Panc1 (cell line): ENCODE measurements around the gene STX2. TPM values are rescaled to one million over a fixed set of nuclear protein-coding genes. Genes with fewer than 3 reads are reported as not detected.

ENCODE experiments used
- ATAC-seq: fragments of 200-7000 bp; cut with Tn5 transposase; 2 replicates; pipeline ENCODE4 v1.9.1; 2020; ENCODE audit warnings: mild to moderate bottlenecking, moderate library complexity
- BruUV-seq: library from RNA; stranded (reverse); fragments of 400-500 nt; replicated peaks from 2 replicates; lab custom pipeline; 2021; lab: Mats Ljungman, UMichigan
- CTCF ChIA-PET: fragments of 300-600 bp; sonication (Branson Sonifier 250); formaldehyde crosslinking; loops from one replicate; lab custom pipeline; 2022; ENCODE audit warnings: antibody characterized with exemption; lab: Charles Lee
- POLR2A ChIA-PET: fragments of 300-600 bp; sonication (Branson Sonifier 250); formaldehyde crosslinking; loops from one replicate; lab custom pipeline; 2022; ENCODE audit warnings: antibody characterized with exemption; lab: Charles Lee
- DNase-seq: peaks from one replicate; pipeline ENCODE4 v3.0.0-alpha.2; 2010; ENCODE audit warnings: low read depth, low spot score
- H3K27ac ChIP-seq: 2 replicates; pipeline ENCODE4 v1.5.1; 2011; ENCODE audit warnings: mild to moderate bottlenecking, low read length, inconsistent platforms
- H3K27me3 ChIP-seq: fragments of 200-500 bp; sonication (Bioruptor generic); 2 replicates; pipeline ENCODE4 v1.6.0; 2014; ENCODE audit warnings: low read length, inconsistent platforms; ENCODE audit not compliant: control insufficient read depth, insufficient read depth
- H3K36me3 ChIP-seq: fragments of 200-500 bp; sonication (Bioruptor generic); 2 replicates; pipeline ENCODE4 v1.5.1; 2014; ENCODE audit warnings: inconsistent platforms, mild to moderate bottlenecking, low read length, moderate library complexity; ENCODE audit not compliant: control insufficient read depth, insufficient read depth
- H3K4me1 ChIP-seq: 2 replicates; pipeline ENCODE4 v1.5.1; 2011; ENCODE audit warnings: inconsistent platforms, mild to moderate bottlenecking, low read length, moderate library complexity; ENCODE audit not compliant: control insufficient read depth, insufficient read depth
- H3K4me3 ChIP-seq, 2 experiments: 2 replicates each; pipeline ENCODE4 v1.5.1; 2011 to 2012; ENCODE audit warnings: low read depth in 2 of 2, low read length in 2 of 2, mild to moderate bottlenecking in 2 of 2, inconsistent platforms in 1 of 2, moderate library complexity in 1 of 2
- H3K9me3 ChIP-seq: fragments of 200-500 bp; sonication (Bioruptor generic); 2 replicates; pipeline ENCODE4 v1.5.1; 2014; ENCODE audit warnings: low read depth, mild to moderate bottlenecking, inconsistent platforms, low read length, moderate library complexity; ENCODE audit not compliant: control insufficient read depth, insufficient read depth
- POLR2AphosphoS5 ChIP-seq: IDR thresholded peaks from 2 replicates; pipeline ENCODE4 v1.6.1; 2012; ENCODE audit warnings: mild to moderate bottlenecking, low read depth, low read length, moderate library complexity
- SIN3A ChIP-seq: IDR thresholded peaks from 2 replicates; pipeline ENCODE4 v1.6.1; 2012; ENCODE audit warnings: low read depth, mild to moderate bottlenecking, low read length, moderate library complexity, borderline replicate concordance; ENCODE audit not compliant: insufficient read depth
- TCF7L2 ChIP-seq: IDR thresholded peaks from 2 replicates; pipeline ENCODE4 v1.6.1; 2011; ENCODE audit warnings: mild to moderate bottlenecking, low read depth, low read length, inconsistent platforms
- in situ Hi-C: cut with HindIII; loops from 2 replicates; pipeline ENCODE4 v1.10.0; 2016; ENCODE audit warnings: low sequenced_read_pairs, low pct_unique_long_range_greater_than_20kb
- intact Hi-C: fragments of 100-400 bp; cut with micrococcal nuclease; formaldehyde crosslinking; loops from one replicate; pipeline ENCODE4 v1.10.0; 2022; ENCODE audit not compliant: unreplicated experiment
- total RNA-seq: library from RNA; stranded (reverse); gene quantifications from one replicate; pipeline ENCODE4 v1.2.1, GENCODE V29; 2021; ENCODE audit not compliant: unreplicated experiment
- TF ChIP-seq, protein P1 (sequence below): fragments of 450-650 bp; IDR thresholded peaks from 2 replicates; pipeline ENCODE4 v1.5.1; 2017; ENCODE audit warnings: mild to moderate bottlenecking
- TF ChIP-seq, protein P2 (sequence below), 2 experiments: IDR thresholded peaks; 2 replicates each; pipeline ENCODE4 v1.6.1; 2011 to 2012; ENCODE audit warnings: low read depth in 2 of 2, control low read depth in 1 of 2, low read length in 1 of 2, mild to moderate bottlenecking in 1 of 2, moderate library complexity in 1 of 2; ENCODE audit not compliant: insufficient read depth in 1 of 2

STX2 gene
- total RNA-seq, 1 experiment from 2014 or later, result 34.0 TPM

DNA sequence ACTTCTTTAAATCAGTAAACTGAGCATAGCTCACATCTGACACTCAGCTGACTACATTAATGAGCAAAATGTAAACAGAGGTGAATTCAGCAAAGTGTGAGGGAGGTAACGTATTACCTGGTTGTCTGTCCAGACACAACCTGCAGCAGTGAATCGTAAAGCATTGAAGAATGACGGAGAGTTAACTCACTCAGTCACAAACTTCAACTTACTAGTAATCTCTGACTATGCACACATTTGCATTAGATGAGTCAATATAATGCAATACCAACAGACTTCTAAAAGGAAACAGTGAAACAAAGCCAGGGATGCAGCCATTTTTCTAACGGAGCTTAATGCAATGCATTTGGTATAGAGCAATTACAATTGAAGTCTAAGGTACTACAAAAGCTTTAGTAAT is 40.0 kb downstream of the STX2 start:
- Histone ChIP-seq H3K36me3 (peaks cover 6% of the 10 kb centered on the region), H3K4me3 (no peak overlapping the region), H3K9me3 (no peaks in the 10 kb centered on the region), H3K27me3 (no peaks in the 10 kb centered on the region), H3K27ac (no peak overlapping the region), H3K4me1 (no peaks in the 10 kb centered on the region)
- intact Hi-C loops (no loop called here), in situ Hi-C loops (no loop called here)
- DNase-seq (no peak), ATAC-seq (no peak)
- no TSS peak for BruUV-seq
- TF ChIP-seq, protein P1, sequence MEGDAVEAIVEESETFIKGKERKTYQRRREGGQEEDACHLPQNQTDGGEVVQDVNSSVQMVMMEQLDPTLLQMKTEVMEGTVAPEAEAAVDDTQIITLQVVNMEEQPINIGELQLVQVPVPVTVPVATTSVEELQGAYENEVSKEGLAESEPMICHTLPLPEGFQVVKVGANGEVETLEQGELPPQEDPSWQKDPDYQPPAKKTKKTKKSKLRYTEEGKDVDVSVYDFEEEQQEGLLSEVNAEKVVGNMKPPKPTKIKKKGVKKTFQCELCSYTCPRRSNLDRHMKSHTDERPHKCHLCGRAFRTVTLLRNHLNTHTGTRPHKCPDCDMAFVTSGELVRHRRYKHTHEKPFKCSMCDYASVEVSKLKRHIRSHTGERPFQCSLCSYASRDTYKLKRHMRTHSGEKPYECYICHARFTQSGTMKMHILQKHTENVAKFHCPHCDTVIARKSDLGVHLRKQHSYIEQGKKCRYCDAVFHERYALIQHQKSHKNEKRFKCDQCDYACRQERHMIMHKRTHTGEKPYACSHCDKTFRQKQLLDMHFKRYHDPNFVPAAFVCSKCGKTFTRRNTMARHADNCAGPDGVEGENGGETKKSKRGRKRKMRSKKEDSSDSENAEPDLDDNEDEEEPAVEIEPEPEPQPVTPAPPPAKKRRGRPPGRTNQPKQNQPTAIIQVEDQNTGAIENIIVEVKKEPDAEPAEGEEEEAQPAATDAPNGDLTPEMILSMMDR, result no peak
- no peak for TF ChIP-seq TCF7L2
- TF ChIP-seq SIN3A, result no peak
- TF ChIP-seq POLR2AphosphoS5, result no peak
- CTCF ChIA-PET, result no interaction called here
- POLR2A ChIA-PET, result no interaction called here

DNA sequence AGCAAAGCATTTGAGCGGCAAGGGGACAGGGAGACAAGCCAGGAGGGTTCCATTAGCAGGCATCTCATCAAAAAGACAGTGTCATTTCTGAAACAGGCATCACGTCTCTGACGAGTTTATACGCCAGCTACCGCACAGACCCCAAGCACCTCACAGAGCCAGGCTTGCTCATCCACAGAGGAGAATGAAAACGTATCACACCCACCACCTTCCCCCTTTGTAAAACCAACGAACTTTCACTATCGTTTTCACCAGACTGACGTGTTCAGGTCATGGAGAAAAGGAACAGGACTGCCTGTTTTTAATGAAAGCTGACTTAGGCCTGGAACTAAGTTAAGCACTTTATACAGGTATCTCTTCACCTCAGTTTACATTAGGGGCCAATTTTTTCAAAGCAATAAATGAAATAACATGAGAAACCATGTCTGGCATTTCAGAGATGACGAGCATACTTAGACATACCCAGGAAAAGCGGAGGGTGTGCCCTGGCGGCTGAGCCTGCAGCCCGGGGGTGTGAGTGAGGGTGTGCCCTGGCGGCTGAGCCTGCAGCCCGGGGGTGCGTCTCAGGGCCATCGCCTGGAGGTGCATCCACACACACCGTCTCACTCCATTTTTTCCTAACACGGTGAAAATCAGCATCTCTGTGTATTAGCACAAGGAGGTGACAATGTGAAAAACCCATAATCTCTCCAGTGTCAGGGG is 41.9 kb downstream of the STX2 start:
- CTCF ChIA-PET, result no interaction called here
- no peaks in the 10 kb centered on the region for H3K27me3 ChIP-seq
- DNase-seq (no peak), ATAC-seq (no peak)
- H3K4me1 ChIP-seq, result no peaks in the 10 kb centered on the region
- no peak overlapping the region for H3K27ac ChIP-seq
- H3K9me3 ChIP-seq, result no peaks in the 10 kb centered on the region
- peaks cover 6% of the 10 kb centered on the region for H3K36me3 ChIP-seq
- in situ Hi-C loops, result no loop called here
- TF ChIP-seq SIN3A (no peak), POLR2AphosphoS5 (no peak), TCF7L2 (no peak)
- TF ChIP-seq, protein P2, sequence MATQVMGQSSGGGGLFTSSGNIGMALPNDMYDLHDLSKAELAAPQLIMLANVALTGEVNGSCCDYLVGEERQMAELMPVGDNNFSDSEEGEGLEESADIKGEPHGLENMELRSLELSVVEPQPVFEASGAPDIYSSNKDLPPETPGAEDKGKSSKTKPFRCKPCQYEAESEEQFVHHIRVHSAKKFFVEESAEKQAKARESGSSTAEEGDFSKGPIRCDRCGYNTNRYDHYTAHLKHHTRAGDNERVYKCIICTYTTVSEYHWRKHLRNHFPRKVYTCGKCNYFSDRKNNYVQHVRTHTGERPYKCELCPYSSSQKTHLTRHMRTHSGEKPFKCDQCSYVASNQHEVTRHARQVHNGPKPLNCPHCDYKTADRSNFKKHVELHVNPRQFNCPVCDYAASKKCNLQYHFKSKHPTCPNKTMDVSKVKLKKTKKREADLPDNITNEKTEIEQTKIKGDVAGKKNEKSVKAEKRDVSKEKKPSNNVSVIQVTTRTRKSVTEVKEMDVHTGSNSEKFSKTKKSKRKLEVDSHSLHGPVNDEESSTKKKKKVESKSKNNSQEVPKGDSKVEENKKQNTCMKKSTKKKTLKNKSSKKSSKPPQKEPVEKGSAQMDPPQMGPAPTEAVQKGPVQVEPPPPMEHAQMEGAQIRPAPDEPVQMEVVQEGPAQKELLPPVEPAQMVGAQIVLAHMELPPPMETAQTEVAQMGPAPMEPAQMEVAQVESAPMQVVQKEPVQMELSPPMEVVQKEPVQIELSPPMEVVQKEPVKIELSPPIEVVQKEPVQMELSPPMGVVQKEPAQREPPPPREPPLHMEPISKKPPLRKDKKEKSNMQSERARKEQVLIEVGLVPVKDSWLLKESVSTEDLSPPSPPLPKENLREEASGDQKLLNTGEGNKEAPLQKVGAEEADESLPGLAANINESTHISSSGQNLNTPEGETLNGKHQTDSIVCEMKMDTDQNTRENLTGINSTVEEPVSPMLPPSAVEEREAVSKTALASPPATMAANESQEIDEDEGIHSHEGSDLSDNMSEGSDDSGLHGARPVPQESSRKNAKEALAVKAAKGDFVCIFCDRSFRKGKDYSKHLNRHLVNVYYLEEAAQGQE (IDR thresholded peaks at IDR 0.05; ENCODE audit: insufficient read depth in 1 of 2, low read depth in 2 of 2, low read length in 1 of 2), result no peak
- TF ChIP-seq, protein P1, result no peak
- intact Hi-C loops, result no loop called here
- POLR2A ChIA-PET, result no interaction called here
- BruUV-seq, result no TSS peak
- no peak overlapping the region for H3K4me3 ChIP-seq
